ENCODE measurements around the gene SERPIND1.

Gene SERPIND1

GRCh38 chr22:20782596-20783299, 8.8 kb downstream of the SERPIND1 start:
- peaks cover 12% of the 10 kb centered on the region for H3K4me1 ChIP-seq (ENCODE audit: insufficient read depth, low read length, poor library complexity, severe bottlenecking)
- H3K4me2 ChIP-seq (ENCODE audit: low read depth, low read length, poor library complexity, severe bottlenecking) = no peak overlapping the region
- no peaks in the 10 kb centered on the region for H3K79me2 ChIP-seq (ENCODE audit: insufficient read depth, low read length)
- H3F3A ChIP-seq (ENCODE audit: low read depth) = no peaks in the 10 kb centered on the region
- no peak overlapping the region for H3K9ac ChIP-seq (ENCODE audit: low read depth, low read length, poor library complexity, severe bottlenecking)
- no peak overlapping the region for H3K4me3 ChIP-seq (ENCODE audit: low read length, poor library complexity, severe bottlenecking)
- no peak overlapping the region for H2AFZ ChIP-seq (ENCODE audit: low read length)
- no peaks in the 10 kb centered on the region for H3K9me2 ChIP-seq (replicated peaks; ENCODE audit: low read depth, low read length)
- TF ChIP-seq CTCF (conservative IDR thresholded peaks at IDR 0.05; ENCODE audit: low read length) = no peak
- no peak for TF ChIP-seq EZH2phosphoT487 (IDR thresholded peaks at IDR 0.05; ENCODE audit: borderline replicate concordance)
- H4K20me1 ChIP-seq (ENCODE audit: insufficient read depth, low read length, poor library complexity, severe bottlenecking) = no peaks in the 10 kb centered on the region
- no peaks in the 10 kb centered on the region for H3K9me3 ChIP-seq (ENCODE audit: insufficient read depth, low read depth, low read length)
- peaks cover 28% of the 10 kb centered on the region; the same call in 1 of the 2 replicates for H3K36me3 ChIP-seq (ENCODE audit: insufficient read depth, low read length)
- no peaks in the 10 kb centered on the region for H3K27me3 ChIP-seq (ENCODE audit: insufficient read depth, low read length, poor library complexity, severe bottlenecking)

GRCh38 chr22:20783300-20783673, 9.4 kb downstream of the SERPIND1 start:
- Histone ChIP-seq H3K9me2 (replicated peaks; ENCODE audit: low read depth, low read length) (no peaks in the 10 kb centered on the region), H2AFZ (ENCODE audit: low read length) (no peak overlapping the region), H4K20me1 (ENCODE audit: insufficient read depth, low read length, poor library complexity, severe bottlenecking) (no peaks in the 10 kb centered on the region), H3K4me2 (ENCODE audit: low read depth, low read length, poor library complexity, severe bottlenecking) (no peak overlapping the region), H3F3A (ENCODE audit: low read depth) (no peaks in the 10 kb centered on the region), H3K36me3 (ENCODE audit: insufficient read depth, low read length) (peaks cover 29% of the 10 kb centered on the region; the same call in 1 of the 2 replicates), H3K4me1 (ENCODE audit: insufficient read depth, low read length, poor library complexity, severe bottlenecking) (peaks cover 12% of the 10 kb centered on the region), H3K79me2 (ENCODE audit: insufficient read depth, low read length) (no peaks in the 10 kb centered on the region), H3K9ac (ENCODE audit: low read depth, low read length, poor library complexity, severe bottlenecking) (no peak overlapping the region), H3K4me3 (ENCODE audit: low read length, poor library complexity, severe bottlenecking) (no peak overlapping the region), H3K9me3 (ENCODE audit: insufficient read depth, low read depth, low read length) (no peaks in the 10 kb centered on the region), H3K27me3 (ENCODE audit: insufficient read depth, low read length, poor library complexity, severe bottlenecking) (no peaks in the 10 kb centered on the region)
- TF ChIP-seq CTCF (conservative IDR thresholded peaks at IDR 0.05; ENCODE audit: low read length) = no peak
- TF ChIP-seq EZH2phosphoT487 (IDR thresholded peaks at IDR 0.05; ENCODE audit: borderline replicate concordance) = no peak

GRCh38 chr22:20783844-20784723, 10.2 kb downstream of the SERPIND1 start:
- Histone ChIP-seq H3K27me3 (ENCODE audit: insufficient read depth, low read length, poor library complexity, severe bottlenecking) (no peaks in the 10 kb centered on the region), H4K20me1 (ENCODE audit: insufficient read depth, low read length, poor library complexity, severe bottlenecking) (no peaks in the 10 kb centered on the region), H3F3A (ENCODE audit: low read depth) (no peaks in the 10 kb centered on the region), H3K36me3 (ENCODE audit: insufficient read depth, low read length) (peaks cover 28% of the 10 kb centered on the region; the same call in 1 of the 2 replicates), H3K4me3 (ENCODE audit: low read length, poor library complexity, severe bottlenecking) (no peak overlapping the region), H2AFZ (ENCODE audit: low read length) (no peak overlapping the region), H3K79me2 (ENCODE audit: insufficient read depth, low read length) (no peaks in the 10 kb centered on the region), H3K9me2 (replicated peaks; ENCODE audit: low read depth, low read length) (no peaks in the 10 kb centered on the region), H3K9ac (ENCODE audit: low read depth, low read length, poor library complexity, severe bottlenecking) (no peak overlapping the region), H3K4me1 (ENCODE audit: insufficient read depth, low read length, poor library complexity, severe bottlenecking) (peaks cover 5% of the 10 kb centered on the region), H3K9me3 (ENCODE audit: insufficient read depth, low read depth, low read length) (no peaks in the 10 kb centered on the region), H3K4me2 (ENCODE audit: low read depth, low read length, poor library complexity, severe bottlenecking) (no peak overlapping the region)
- TF ChIP-seq CTCF (conservative IDR thresholded peaks at IDR 0.05; ENCODE audit: low read length) = peak; percentile 82
- TF ChIP-seq EZH2phosphoT487 (IDR thresholded peaks at IDR 0.05; ENCODE audit: borderline replicate concordance) = no peak
